MM.1S (cell line): Measurements from ENCODE around the gene SCN3B.

Source experiments
- EZH2 ChIP-seq: fragments of 300-600 bp; sonication (generic); optimal IDR thresholded peaks from 2 replicates; pipeline ENCODE3; 2017; ENCODE audit warnings: low read depth, mild to moderate bottlenecking, antibody characterized with exemption, low read length, mixed read lengths
- TF ChIP-seq, protein P1 (sequence below): fragments of 300-600 bp; sonication (generic); IDR thresholded peaks from 2 replicates; pipeline ENCODE4 v1.5.1; 2016; ENCODE audit warnings: antibody characterized with exemption, low read length, mixed read lengths

- TF ChIP-seq, protein P1, sequence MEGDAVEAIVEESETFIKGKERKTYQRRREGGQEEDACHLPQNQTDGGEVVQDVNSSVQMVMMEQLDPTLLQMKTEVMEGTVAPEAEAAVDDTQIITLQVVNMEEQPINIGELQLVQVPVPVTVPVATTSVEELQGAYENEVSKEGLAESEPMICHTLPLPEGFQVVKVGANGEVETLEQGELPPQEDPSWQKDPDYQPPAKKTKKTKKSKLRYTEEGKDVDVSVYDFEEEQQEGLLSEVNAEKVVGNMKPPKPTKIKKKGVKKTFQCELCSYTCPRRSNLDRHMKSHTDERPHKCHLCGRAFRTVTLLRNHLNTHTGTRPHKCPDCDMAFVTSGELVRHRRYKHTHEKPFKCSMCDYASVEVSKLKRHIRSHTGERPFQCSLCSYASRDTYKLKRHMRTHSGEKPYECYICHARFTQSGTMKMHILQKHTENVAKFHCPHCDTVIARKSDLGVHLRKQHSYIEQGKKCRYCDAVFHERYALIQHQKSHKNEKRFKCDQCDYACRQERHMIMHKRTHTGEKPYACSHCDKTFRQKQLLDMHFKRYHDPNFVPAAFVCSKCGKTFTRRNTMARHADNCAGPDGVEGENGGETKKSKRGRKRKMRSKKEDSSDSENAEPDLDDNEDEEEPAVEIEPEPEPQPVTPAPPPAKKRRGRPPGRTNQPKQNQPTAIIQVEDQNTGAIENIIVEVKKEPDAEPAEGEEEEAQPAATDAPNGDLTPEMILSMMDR, result no peak
- TF ChIP-seq EZH2, result no peak
Observed at GRCh38 chr11:123590296-123590912, 64.0 kb downstream of the SCN3B start.
